Progenitor cell of endocrine pancreas (in vitro differentiated cells): ENCODE data around the gene ZNF775. TPM values are rescaled to one million over a fixed set of nuclear protein-coding genes. Genes with fewer than 3 reads are reported as not detected.
A peak's percentile ranks its signal among the peaks of the same experiment; 100 is the strongest.

Experiments
- DNase-seq: peaks from one replicate; pipeline ENCODE4 v3.0.0; 2021; ENCODE audit warnings: low spot score; ENCODE audit not compliant: unreplicated experiment
- H3K27ac Mint-ChIP-seq: 2 replicates; pipeline ENCODE4 v1.8.0; 2021; ENCODE audit warnings: mild to moderate bottlenecking, moderate library complexity, mixed read lengths
- H3K27me3 Mint-ChIP-seq: 2 replicates; pipeline ENCODE4 v1.8.0; 2021; ENCODE audit warnings: mixed read lengths
- H3K36me3 Mint-ChIP-seq: 2 replicates; pipeline ENCODE4 v1.8.0; 2022; ENCODE audit warnings: mixed read lengths; ENCODE audit not compliant: insufficient read depth
- H3K4me1 Mint-ChIP-seq: 2 replicates; pipeline ENCODE4 v1.8.0; 2021; ENCODE audit warnings: low read depth, mixed read lengths
- H3K4me3 Mint-ChIP-seq: 2 replicates; pipeline ENCODE4 v1.8.0; 2021; ENCODE audit warnings: low read depth, mild to moderate bottlenecking, moderate library complexity, mixed read lengths
- H3K9me3 Mint-ChIP-seq: 2 replicates; pipeline ENCODE4 v1.8.0; 2021; ENCODE audit warnings: low read depth, mixed read lengths
- CTCF ChIP-seq: fragments of 200-600 bp; sonication (generic); IDR thresholded peaks from one replicate; pipeline ENCODE4 v1.5.0; 2021; ENCODE audit warnings: antibody characterized with exemption, mild to moderate bottlenecking; ENCODE audit not compliant: unreplicated experiment
- total RNA-seq: library from RNA; stranded (reverse); gene quantifications from 2 replicates; pipeline ENCODE4 v1.2.1, GENCODE V29; 2021

Gene ZNF775
- total RNA-seq, 1 donor from 2014 or later: 10.8 TPM

- H3K27me3 Mint-ChIP-seq: peaks cover 6% of the 10 kb centered on the region
- H3K4me3 Mint-ChIP-seq: no peak overlapping the region
- H3K36me3 Mint-ChIP-seq: peaks cover under 1% of the 10 kb centered on the region
- DNase-seq: no peak
- no peak for TF ChIP-seq CTCF
- no peak overlapping the region for H3K27ac Mint-ChIP-seq
- H3K9me3 Mint-ChIP-seq: no peaks in the 10 kb centered on the region
- H3K4me1 Mint-ChIP-seq: peaks cover 5% of the 10 kb centered on the region
Measured at GRCh38 chr7:150413640-150414081, 34.5 kb downstream of the ZNF775 start.

GRCh38 chr7:150415161-150416153 lies 36.3 kb downstream of the ZNF775 start:
- Mint-ChIP-seq H3K9me3 (no peaks in the 10 kb centered on the region), H3K36me3 (no peaks in the 10 kb centered on the region), H3K27ac (peak overlapping the region; percentile 6), H3K4me3 (no peak overlapping the region), H3K4me1 (peaks cover 5% of the 10 kb centered on the region), H3K27me3 (peaks cover 15% of the 10 kb centered on the region)
- TF ChIP-seq CTCF: no peak
- DNase-seq: no peak

GRCh38 chr7:150417239-150417638 lies 38.1 kb downstream of the ZNF775 start:
- Mint-ChIP-seq H3K9me3 (no peaks in the 10 kb centered on the region), H3K4me1 (peaks cover 5% of the 10 kb centered on the region), H3K27me3 (peaks cover 24% of the 10 kb centered on the region), H3K27ac (no peak overlapping the region), H3K36me3 (no peaks in the 10 kb centered on the region), H3K4me3 (no peak overlapping the region)
- no peak for DNase-seq
- TF ChIP-seq CTCF: no peak

- Mint-ChIP-seq H3K4me1 (peaks cover 5% of the 10 kb centered on the region), H3K27me3 (peaks cover 23% of the 10 kb centered on the region), H3K27ac (no peak overlapping the region), H3K4me3 (no peak overlapping the region), H3K9me3 (no peaks in the 10 kb centered on the region), H3K36me3 (no peaks in the 10 kb centered on the region)
- DNase-seq: no peak
- TF ChIP-seq CTCF: peak; percentile 23
Measured at GRCh38 chr7:150417863-150418262, 38.7 kb downstream of the ZNF775 start.

GRCh38 chr7:150420242-150420641 lies 41.1 kb downstream of the ZNF775 start:
- TF ChIP-seq CTCF: no peak
- no peak overlapping the region for H3K4me3 Mint-ChIP-seq
- no peak for DNase-seq
- peaks cover 5% of the 10 kb centered on the region for H3K4me1 Mint-ChIP-seq
- no peaks in the 10 kb centered on the region for H3K9me3 Mint-ChIP-seq
- no peak overlapping the region for H3K27ac Mint-ChIP-seq
- peaks cover 18% of the 10 kb centered on the region for H3K27me3 Mint-ChIP-seq
- H3K36me3 Mint-ChIP-seq: no peaks in the 10 kb centered on the region
